HG03066 (cell line): ENCODE results near the gene RYR2.

Source experiments
- ATAC-seq: cut with Tn5 transposase; IDR thresholded peaks from one replicate; pipeline ENCODE4 v1.9.1; 2021; ENCODE audit warnings: low read depth; ENCODE audit not compliant: unreplicated experiment

RYR2 gene

GRCh38 chr1:237041795-237042525 lies at the start of gene RYR2:
RYR2 (plus strand) TSS chr1:237042184; CDS start chr1:237042522, 338 bp downstream.
- no peak for ATAC-seq

- no peak for ATAC-seq
Measured at GRCh38 chr1:236992449-236992848, 49.5 kb upstream of the RYR2 start.

GRCh38 chr1:236994450-236994849 lies 47.5 kb upstream of the RYR2 start:
- no peak for ATAC-seq

GRCh38 chr1:236997361-236997760 lies 44.6 kb upstream of the RYR2 start:
- no peak for ATAC-seq

- no peak for ATAC-seq
Measured at GRCh38 chr1:236997882-236998281, 44.1 kb upstream of the RYR2 start.

GRCh38 chr1:236998546-236998945 lies 43.4 kb upstream of the RYR2 start:
- no peak for ATAC-seq

GRCh38 chr1:237000191-237000590 lies 41.8 kb upstream of the RYR2 start:
- no peak for ATAC-seq

- no peak for ATAC-seq
Measured at GRCh38 chr1:237003516-237003915, 38.5 kb upstream of the RYR2 start.

- no peak for ATAC-seq
Measured at GRCh38 chr1:237004116-237004515, 37.9 kb upstream of the RYR2 start, which contains the start of gene MT1HL1. MT1HL1 (minus strand) TSS chr1:237004441; CDS start chr1:237004372, 69 bp downstream.

GRCh38 chr1:237005674-237006073 lies 36.3 kb upstream of the RYR2 start:
- ATAC-seq, result no peak

- ATAC-seq, result no peak
Measured at GRCh38 chr1:237007147-237007881, 34.7 kb upstream of the RYR2 start.

GRCh38 chr1:237009611-237010010 lies 32.4 kb upstream of the RYR2 start:
- ATAC-seq, result no peak

GRCh38 chr1:237011432-237011831 lies 30.6 kb upstream of the RYR2 start:
- ATAC-seq, result no peak

- no peak for ATAC-seq
Measured at GRCh38 chr1:237012361-237012760, 29.6 kb upstream of the RYR2 start.

- ATAC-seq, result no peak
Measured at GRCh38 chr1:237012788-237013383, 29.1 kb upstream of the RYR2 start.

GRCh38 chr1:237013608-237014007 lies 28.4 kb upstream of the RYR2 start:
- ATAC-seq, result no peak

- ATAC-seq, result no peak
Measured at GRCh38 chr1:237016626-237017025, 25.4 kb upstream of the RYR2 start.

- ATAC-seq, result no peak
Measured at GRCh38 chr1:237018896-237019295, 23.1 kb upstream of the RYR2 start.

- no peak for ATAC-seq
Measured at GRCh38 chr1:237025358-237026074, 16.5 kb upstream of the RYR2 start.

- ATAC-seq, result no peak
Measured at GRCh38 chr1:237029240-237029639, 12.7 kb upstream of the RYR2 start.
